Ureter (tissue), 1 donor: Measurements from ENCODE around the gene CD209. TPM values are rescaled to one million over a fixed set of nuclear protein-coding genes. Genes with fewer than 3 reads are reported as not detected.
"Not testable (repeated sequence)": the region's sequence is repeated elsewhere in the genome, so short reads cannot be mapped to it uniquely, and the experiment has no call there.

Source experiments
- DNase-seq: peaks from one replicate; pipeline ENCODE4 v3.0.0-alpha.2; 2020; ENCODE audit warnings: low spot score
- total RNA-seq: library from RNA; stranded (reverse); gene quantifications from one replicate; pipeline ENCODE4 v1.2.4, GENCODE V29; 2023
- donor health status: DM: yes; HTN: yes; CAD: no.

CD209 gene
- total RNA-seq, 1 donor from 2014 or later, result 3.3 TPM

DNA sequence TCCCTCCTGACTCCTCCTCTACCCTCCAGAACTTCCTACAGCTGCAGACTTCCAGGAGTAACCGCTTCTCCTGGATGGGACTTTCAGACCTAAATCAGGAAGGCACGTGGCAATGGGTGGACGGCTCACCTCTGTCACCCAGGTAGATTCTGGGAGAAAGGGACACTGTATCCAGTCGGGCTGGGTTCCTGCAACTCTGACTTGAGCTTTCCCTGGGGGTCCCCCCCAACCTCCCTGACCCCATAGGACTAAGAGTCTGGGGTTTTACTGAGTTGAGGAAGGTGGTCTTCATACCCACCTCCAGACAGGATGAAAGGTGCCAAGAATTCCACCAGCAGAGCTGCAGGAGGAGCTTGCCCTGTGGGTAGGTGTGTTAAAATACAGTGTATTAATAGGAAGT, 20.2 kb upstream of the CD209 start:
- no peak for DNase-seq

GRCh38 chr19:7766535-7766934, 19.2 kb upstream of the CD209 start:
- no peak for DNase-seq

DNA sequence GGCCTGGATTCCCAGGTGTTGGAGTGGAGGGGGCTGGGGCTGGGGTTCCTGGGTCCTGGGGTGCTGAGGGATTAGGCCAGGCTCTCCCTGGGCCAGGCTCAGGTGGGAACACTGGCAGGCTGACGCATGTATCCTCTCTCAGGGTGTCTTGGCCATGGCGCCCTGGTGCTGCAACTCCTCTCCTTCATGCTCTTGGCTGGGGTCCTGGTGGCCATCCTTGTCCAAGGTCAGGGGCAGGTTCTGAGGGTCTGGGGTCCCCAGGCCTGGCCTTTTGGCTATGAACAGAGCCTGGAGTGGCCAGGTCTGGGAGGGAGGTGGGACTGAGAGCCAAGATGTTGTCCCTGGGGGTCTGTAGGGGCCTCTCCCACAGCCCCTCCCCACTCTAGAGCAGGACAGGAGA, 17.7 kb upstream of the CD209 start:
- not testable (repeated sequence) for DNase-seq

GRCh38 chr19:7764157-7764556, 16.8 kb upstream of the CD209 start:
- DNase-seq, result not testable (repeated sequence)

DNA sequence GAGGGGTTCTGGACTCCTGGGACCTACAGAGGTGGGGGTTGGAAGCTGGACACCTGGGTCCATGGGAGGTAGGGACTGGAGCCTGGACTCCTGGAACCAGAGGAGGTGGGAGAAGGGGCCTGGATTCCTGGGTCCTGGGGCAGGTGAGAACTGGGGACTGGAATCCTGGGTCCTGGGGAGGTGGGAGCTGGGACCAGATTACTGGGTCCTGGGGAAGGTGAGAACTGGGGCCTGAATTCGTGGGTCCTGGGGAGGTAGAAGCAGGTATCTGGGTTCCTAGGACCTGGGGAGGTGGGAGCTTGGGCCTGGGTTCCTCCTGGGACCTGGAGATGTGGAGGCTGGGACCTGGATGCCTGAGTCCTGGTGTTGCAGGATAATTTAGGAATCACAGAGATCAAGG, 16.4 kb upstream of the CD209 start:
- DNase-seq, result no peak

DNA sequence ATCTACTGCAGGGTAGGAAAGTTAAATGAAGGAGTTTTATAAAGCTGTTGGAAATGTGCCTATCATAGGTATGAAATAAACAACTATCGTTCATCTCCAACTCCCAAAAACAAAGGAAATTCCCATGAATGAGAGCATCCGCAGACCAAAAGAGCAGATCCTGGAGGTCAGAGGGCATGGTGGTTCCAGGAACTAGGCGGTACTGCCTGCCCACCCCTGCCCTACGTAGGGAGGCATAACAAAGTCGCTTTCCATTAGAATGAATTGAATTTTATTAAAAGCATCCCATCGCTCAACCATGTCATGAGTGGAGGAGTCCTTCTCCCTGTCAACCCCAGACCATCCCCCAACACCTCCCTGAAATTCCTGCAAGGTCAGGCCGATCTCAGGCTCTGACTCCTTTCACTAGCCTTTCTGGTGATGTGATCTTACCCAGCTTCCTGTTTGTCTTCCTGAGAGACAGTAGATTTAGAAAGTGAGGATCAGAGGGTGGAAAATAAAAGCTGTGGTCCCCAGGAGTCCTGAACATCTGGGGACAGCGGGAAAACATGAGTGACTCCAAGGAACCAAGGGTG, 15.5 kb upstream of the CD209 start, which contains the start of gene CLEC4M:
Gene CLEC4M, plus strand, starts transcription at position 525 of the 575 bp plus-strand sequence. Its CDS starts 24 bp downstream, at position 549.
- DNase-seq, result no peak

GRCh38 chr19:7759156-7759555, 11.8 kb upstream of the CD209 start:
- no peak for DNase-seq

DNA sequence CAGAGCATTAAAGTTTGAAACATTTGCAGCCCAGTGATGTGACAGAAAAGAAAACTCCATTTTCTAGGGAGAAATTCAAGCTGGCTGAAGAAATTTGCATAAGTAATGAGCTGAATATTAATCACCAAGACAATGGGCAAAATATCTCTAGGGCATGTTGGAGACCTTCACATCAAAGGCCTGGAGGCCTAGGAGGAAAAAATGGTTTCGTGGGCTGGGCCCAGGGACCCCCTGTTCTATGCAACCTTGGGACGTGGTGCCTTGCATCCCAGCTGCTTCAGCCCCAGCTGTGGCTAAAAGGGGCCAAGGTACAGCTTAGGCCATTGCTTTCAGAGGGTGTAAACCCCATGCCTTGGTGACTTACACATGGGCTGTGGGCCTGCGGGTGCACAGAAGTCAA, 10.0 kb upstream of the CD209 start:
- no peak for DNase-seq

DNA sequence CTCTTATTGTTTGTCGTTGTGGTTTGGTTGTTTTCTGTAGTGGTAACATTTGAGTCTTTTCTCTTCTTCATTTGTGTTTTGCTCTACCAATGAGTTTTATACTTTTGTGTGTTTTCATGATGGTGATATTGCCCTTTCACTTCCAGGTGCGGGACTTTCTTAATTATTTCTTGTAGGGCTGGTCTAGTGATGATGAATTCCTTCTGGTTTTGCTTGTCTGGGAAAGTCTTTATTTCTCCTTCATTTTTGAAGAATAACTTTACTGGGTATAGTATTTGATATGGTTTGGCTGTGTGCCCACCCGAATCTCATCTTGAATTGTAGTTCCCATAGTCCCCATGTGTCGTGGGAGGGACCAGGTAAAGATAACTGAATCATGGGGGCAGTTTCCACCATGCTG, 8.9 kb upstream of the CD209 start:
- DNase-seq, result no peak

DNA sequence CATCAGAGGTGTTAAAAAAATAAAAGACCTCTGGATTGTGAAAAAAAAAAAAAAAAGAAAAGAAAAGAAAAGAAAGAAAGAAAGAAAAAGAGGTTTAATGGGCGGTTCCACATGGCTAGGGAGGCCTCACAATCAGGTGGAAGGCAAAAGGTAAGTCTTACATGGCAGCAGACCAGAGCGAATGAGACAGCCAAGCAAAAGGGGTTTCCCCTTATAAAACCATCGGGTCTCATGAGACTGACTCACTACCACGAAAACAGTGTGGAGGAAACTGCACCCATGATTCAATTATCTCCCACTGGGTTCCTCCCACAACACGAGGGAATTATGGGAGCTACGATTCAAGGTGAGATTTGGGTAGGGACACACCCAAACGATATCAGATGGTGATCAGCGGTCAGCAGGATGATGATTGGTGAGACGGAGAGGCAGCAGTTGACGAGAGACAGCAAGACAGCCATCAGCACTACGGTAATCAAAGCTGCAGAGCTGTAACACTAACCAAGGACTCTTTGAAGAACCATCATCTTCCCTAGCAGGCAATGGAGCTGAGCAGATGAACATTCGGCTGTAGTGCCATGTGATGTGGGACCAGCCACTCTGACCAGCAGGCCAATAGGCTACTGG, 3.9 kb upstream of the CD209 start:
- no peak for DNase-seq

GRCh38 chr19:7748756-7749155, 1.4 kb upstream of the CD209 start:
- no peak for DNase-seq

- DNase-seq, result no peak
These were observed 837 bp upstream of the CD209 start for GRCh38 chr19:7748171-7748570.

DNA sequence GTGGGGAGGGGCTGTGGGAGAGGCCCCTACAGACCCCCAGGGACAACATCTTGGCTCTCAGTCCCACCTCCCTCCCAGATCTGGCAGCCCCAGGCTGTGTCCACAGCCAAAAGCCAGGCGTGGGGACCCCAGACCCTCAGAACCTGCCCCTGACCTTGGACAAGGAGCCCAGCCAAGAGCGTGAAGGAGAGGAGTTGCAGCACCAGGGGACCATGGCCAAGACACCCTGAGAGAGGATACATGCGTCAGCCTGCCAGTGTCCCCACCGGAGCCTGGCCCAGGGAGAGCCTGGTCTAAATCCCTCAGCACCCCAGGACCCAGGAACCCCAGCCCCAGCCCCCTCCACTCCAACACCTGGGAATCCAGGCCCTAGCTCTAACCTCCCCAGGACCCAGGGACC, 1.0 kb downstream of the CD209 start:
- DNase-seq, result not testable (repeated sequence)

GRCh38 chr19:7744871-7745650, 2.3 kb downstream of the CD209 start:
- DNase-seq, result no peak

DNA sequence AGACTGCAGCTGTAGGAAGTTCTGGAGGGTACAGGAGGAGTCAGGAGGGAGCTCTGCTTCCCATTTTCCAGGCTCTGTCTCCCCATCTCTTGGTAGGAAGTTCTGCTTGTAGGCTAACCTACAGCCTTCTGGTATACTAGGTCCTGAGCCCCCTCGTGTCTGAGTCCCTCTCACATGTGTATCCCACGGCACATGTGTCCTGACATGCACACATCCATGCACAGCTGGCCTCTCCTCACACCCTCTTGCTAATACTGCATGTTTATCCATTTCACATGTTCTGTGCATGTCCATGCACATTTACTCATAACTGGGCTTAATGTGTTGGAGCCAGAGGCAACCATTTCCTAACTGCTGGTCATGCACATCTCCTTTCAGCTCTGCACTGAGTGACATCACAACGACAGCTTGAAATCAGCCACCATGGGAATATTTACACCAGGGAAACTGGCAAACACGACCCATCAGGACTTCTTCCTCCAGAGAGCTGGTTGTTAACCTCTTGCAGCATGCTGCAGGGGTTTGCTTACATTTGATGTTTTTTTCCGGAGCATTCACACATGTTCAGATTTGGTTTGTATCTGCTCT, 3.0 kb downstream of the CD209 start:
- no peak for DNase-seq

- DNase-seq, result no peak
These were observed 3.9 kb downstream of the CD209 start for GRCh38 chr19:7743425-7743841.

GRCh38 chr19:7742991-7743390, 4.3 kb downstream of the CD209 start:
- DNase-seq, result no peak

- DNase-seq, result no peak
These were observed 4.8 kb downstream of the CD209 start for GRCh38 chr19:7742575-7742974.

DNA sequence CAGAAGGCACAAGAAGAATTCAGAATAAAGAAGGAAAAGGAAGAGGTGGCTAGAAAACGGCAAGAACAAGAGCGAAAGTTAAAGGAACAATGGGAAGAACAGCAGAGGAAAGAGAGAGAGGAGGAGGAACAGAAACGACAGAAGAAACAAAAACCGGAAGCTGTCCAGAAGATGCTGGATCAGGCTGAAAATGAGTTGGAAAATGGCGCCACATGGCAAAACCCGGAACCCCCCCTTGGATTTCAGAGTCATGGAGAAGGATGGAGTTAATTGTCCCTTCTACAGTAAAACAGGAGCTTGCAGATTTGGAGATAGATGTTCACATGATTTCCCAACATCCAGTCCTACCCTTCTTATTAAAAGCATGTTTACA, 6.7 kb downstream of the CD209 start:
- DNase-seq, result no peak

- DNase-seq, result no peak
These were observed 7.3 kb downstream of the CD209 start for GRCh38 chr19:7739801-7740681.

- no peak for DNase-seq
These were observed 8.1 kb downstream of the CD209 start for GRCh38 chr19:7739211-7739755.
